ENCODE data around the gene CCR5AS.

CCR5AS gene

DNA sequence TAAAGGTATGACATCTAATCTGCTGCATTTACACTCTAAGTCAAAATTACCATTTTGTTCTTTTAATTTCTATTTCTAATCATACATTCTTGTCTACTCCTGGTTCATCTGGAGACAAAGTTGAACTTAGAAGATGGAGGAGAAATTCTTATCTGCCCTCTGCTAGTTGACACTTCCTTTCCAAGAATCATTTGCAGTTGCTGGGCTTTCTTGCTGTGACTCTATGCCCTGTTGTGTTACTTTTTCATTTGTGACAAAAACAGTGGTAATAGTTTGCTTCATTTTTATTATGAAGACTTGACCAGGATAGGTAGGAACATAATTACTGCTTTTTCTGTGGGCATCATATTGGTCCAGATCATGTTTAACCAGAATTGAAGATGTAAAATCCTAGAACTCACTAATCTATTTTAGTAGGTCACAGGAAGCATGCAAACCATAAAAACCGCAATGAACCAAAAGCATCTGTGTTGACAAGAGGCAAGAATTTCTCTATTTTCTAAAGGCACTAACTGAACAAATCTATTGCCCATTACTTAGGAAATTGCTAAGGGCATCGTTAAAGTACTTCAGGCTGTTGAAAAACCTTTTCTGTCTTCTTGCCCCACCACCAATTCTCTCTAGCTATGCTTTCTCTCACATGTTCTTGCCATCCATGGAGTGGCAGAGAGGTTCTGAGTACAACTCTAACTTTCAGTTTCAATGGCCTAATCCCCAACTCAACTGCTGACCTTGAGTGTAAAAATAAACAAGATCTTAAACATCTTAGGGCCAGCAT lies 57.2 kb downstream of the CCR5AS start:
- no peaks in the 10 kb centered on the region for H3K36me3 ChIP-seq (replicated peaks in 1 of 2; ENCODE audit: control insufficient read depth in 1 of 2, insufficient read depth in 2 of 2, low read length in 2 of 2)
- Mint-ChIP-seq H3K9me3 (peaks cover 0 to 3% (median 0%) of the 10 kb centered on the region in 7 donors), H3K36me3 (no peaks in the 10 kb centered on the region), H3K27ac (peak overlapping the region in 6 of 7 donors; percentile 51 to 86 (median 79)), H3K27me3 (ENCODE audit: low read depth in 3 of 3) (peaks cover 0 to 5% (median 3%) of the 10 kb centered on the region in 3 donors), H3K4me3 (peak overlapping the region in 1 of 2 donors; percentile 57), H3K4me1 (peaks cover 58% of the 10 kb centered on the region)
- TF ChIP-seq, protein P1, sequence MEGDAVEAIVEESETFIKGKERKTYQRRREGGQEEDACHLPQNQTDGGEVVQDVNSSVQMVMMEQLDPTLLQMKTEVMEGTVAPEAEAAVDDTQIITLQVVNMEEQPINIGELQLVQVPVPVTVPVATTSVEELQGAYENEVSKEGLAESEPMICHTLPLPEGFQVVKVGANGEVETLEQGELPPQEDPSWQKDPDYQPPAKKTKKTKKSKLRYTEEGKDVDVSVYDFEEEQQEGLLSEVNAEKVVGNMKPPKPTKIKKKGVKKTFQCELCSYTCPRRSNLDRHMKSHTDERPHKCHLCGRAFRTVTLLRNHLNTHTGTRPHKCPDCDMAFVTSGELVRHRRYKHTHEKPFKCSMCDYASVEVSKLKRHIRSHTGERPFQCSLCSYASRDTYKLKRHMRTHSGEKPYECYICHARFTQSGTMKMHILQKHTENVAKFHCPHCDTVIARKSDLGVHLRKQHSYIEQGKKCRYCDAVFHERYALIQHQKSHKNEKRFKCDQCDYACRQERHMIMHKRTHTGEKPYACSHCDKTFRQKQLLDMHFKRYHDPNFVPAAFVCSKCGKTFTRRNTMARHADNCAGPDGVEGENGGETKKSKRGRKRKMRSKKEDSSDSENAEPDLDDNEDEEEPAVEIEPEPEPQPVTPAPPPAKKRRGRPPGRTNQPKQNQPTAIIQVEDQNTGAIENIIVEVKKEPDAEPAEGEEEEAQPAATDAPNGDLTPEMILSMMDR (IDR thresholded peaks at IDR 0.05), result no peak
- peaks cover 24% of the 10 kb centered on the region for H3K79me2 ChIP-seq (ENCODE audit: insufficient read depth, low read length)
- H3K4me3 ChIP-seq (replicated peaks in 1 of 3; ENCODE audit: low read depth in 2 of 3, low read length in 3 of 3), result peak overlapping the region in 1 of 3 experiments; percentile 4
- no peaks in the 10 kb centered on the region for H3K27me3 ChIP-seq (ENCODE audit: control insufficient read depth in 2 of 2, insufficient read depth in 2 of 2, low read length in 2 of 2)
- intact Hi-C loops (cut with micrococcal nuclease), result loop anchor here in 1 of 2 donors (5.0 kb wide), 1 partner anchor 47 kb away; no protein-coding TSS in a partner anchor
- H3K4me1 ChIP-seq (ENCODE audit: control insufficient read depth in 1 of 2, insufficient read depth in 2 of 2, low read length in 2 of 2), result peaks cover 49 to 62% of the 10 kb centered on the region in 2 donors
- H4K20me1 ChIP-seq (ENCODE audit: insufficient read depth, low read length), result no peaks in the 10 kb centered on the region
- H3K9me3 ChIP-seq (replicated peaks in 1 of 2; ENCODE audit: control insufficient read depth in 1 of 2, insufficient read depth in 1 of 2, low read length in 2 of 2), result peaks cover 0 to 3% of the 10 kb centered on the region in 2 donors
- H3K4me2 ChIP-seq (replicated peaks; ENCODE audit: extremely low read depth, low read length, poor library complexity, severe bottlenecking), result peak overlapping the region; percentile 49
- H3K27ac ChIP-seq (ENCODE audit: low read depth in 1 of 2, low read length in 2 of 2), result peak overlapping the region in 1 of 2 donors; percentile 62
- H2AFZ ChIP-seq (ENCODE audit: insufficient read depth, low read depth, low read length, poor library complexity, severe bottlenecking), result no peak overlapping the region
- WGBS (ENCODE audit: insufficient coverage), result 0% methylated on average over 2 of the region's 2 CpGs
- H3K9ac ChIP-seq (ENCODE audit: insufficient read depth, low read length, poor library complexity, severe bottlenecking), result no peak overlapping the region
- DNase-seq, result peak in 1 of 3 donors; percentile 35

DNA sequence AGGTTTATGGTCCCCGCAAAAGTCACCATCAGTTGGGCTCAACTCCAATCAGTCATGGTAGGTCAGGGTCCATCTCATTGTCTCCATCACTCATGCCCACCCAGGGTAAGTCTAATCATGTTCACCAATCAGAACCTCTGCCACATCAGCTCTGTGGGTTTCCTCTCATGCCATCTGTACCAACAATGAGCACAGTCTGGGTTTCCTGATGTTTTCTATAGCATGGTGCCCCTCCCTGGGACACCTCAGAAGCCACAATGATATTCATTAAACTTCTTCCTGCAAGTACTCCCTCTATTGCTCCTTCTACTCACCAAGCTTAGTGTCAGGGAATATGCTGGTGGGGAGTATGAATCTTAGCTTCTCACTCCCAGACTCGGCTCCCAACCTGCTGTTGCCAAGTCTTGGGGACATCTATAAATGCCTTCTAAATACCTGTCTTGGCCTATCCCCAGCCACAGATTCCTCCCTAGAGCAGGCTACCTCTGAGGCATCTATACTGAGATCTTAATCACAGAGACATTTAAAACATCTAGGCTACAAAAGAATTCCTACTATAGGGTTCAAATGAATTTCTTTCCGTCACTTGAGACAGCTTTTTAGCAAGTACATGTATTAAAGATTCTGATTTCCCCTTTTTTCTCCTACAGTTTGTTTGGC lies 57.9 kb downstream of the CCR5AS start:
- H2AFZ ChIP-seq (ENCODE audit: insufficient read depth, low read depth, low read length, poor library complexity, severe bottlenecking), result peak overlapping the region; percentile 1
- WGBS (ENCODE audit: insufficient coverage), result no CpG with 5 or more reads among the region's 3 CpGs
- H3K4me3 Mint-ChIP-seq, result no peak overlapping the region
- no peak overlapping the region for H3K4me3 ChIP-seq (replicated peaks in 1 of 3; ENCODE audit: low read depth in 2 of 3, low read length in 3 of 3)
- H3K4me2 ChIP-seq (replicated peaks; ENCODE audit: extremely low read depth, low read length, poor library complexity, severe bottlenecking), result no peak overlapping the region
- H3K9ac ChIP-seq (ENCODE audit: insufficient read depth, low read length, poor library complexity, severe bottlenecking), result no peak overlapping the region
- no peaks in the 10 kb centered on the region for H3K36me3 Mint-ChIP-seq
- peaks cover 17% of the 10 kb centered on the region for H3K79me2 ChIP-seq (ENCODE audit: insufficient read depth, low read length)
- H3K4me1 ChIP-seq (ENCODE audit: control insufficient read depth in 1 of 2, insufficient read depth in 2 of 2, low read length in 2 of 2), result peaks cover 49 to 55% of the 10 kb centered on the region in 2 donors
- no peaks in the 10 kb centered on the region for H4K20me1 ChIP-seq (ENCODE audit: insufficient read depth, low read length)
- peak overlapping the region in 1 of 2 donors; percentile 62 for H3K27ac ChIP-seq (ENCODE audit: low read depth in 1 of 2, low read length in 2 of 2)
- peaks cover 0 to 5% (median 0%) of the 10 kb centered on the region in 3 donors for H3K27me3 Mint-ChIP-seq (ENCODE audit: low read depth in 3 of 3)
- no peak for DNase-seq
- H3K27ac Mint-ChIP-seq, result peak overlapping the region in 5 of 7 donors; percentile 30 to 86 (median 75)
- H3K9me3 Mint-ChIP-seq, result peaks cover 0 to 5% (median 0%) of the 10 kb centered on the region in 7 donors
- TF ChIP-seq, protein P1 (IDR thresholded peaks at IDR 0.05), result no peak
- intact Hi-C loops (cut with micrococcal nuclease), result no loop called here
- H3K36me3 ChIP-seq (replicated peaks in 1 of 2; ENCODE audit: control insufficient read depth in 1 of 2, insufficient read depth in 2 of 2, low read length in 2 of 2), result no peaks in the 10 kb centered on the region
- no peaks in the 10 kb centered on the region for H3K27me3 ChIP-seq (ENCODE audit: control insufficient read depth in 2 of 2, insufficient read depth in 2 of 2, low read length in 2 of 2)
- H3K9me3 ChIP-seq (replicated peaks in 1 of 2; ENCODE audit: control insufficient read depth in 1 of 2, insufficient read depth in 1 of 2, low read length in 2 of 2), result peaks cover 0 to 3% of the 10 kb centered on the region in 2 donors
- H3K4me1 Mint-ChIP-seq, result peaks cover 52% of the 10 kb centered on the region

Measured in CD14-positive monocyte (primary cell).